Measurements from ENCODE around the gene NDUFB8.

NDUFB8 gene

GRCh38 chr10:100506596-100507356 is 22.9 kb downstream of the NDUFB8 start:
- no peak for DNase-seq

- DNase-seq, result no peak
Observed at GRCh38 chr10:100505164-100505563, 24.5 kb downstream of the NDUFB8 start.

GRCh38 chr10:100504096-100504495 is 25.6 kb downstream of the NDUFB8 start:
- DNase-seq, result no peak

GRCh38 chr10:100502926-100503494 is 26.7 kb downstream of the NDUFB8 start:
- DNase-seq, result no peak

GRCh38 chr10:100501423-100501822 is 28.2 kb downstream of the NDUFB8 start:
- DNase-seq, result no peak

- DNase-seq, result no peak
Observed at GRCh38 chr10:100498059-100498458, 31.6 kb downstream of the NDUFB8 start.

- no peak for DNase-seq
Observed at GRCh38 chr10:100496567-100496966, 33.1 kb downstream of the NDUFB8 start.

- no peak for DNase-seq
Observed at GRCh38 chr10:100490531-100490930, 39.1 kb downstream of the NDUFB8 start.

GRCh38 chr10:100489396-100489795 is 40.3 kb downstream of the NDUFB8 start:
- no peak for DNase-seq

- DNase-seq, result no peak
Observed at GRCh38 chr10:100487529-100487928, 42.1 kb downstream of the NDUFB8 start.

- no peak for DNase-seq
Observed at GRCh38 chr10:100485801-100486495, 43.7 kb downstream of the NDUFB8 start.

- DNase-seq, result no peak
Observed at GRCh38 chr10:100485366-100485765, 44.3 kb downstream of the NDUFB8 start.

- DNase-seq, result no peak
Observed at GRCh38 chr10:100483876-100484666, 45.6 kb downstream of the NDUFB8 start.

GRCh38 chr10:100482834-100483185 is 46.9 kb downstream of the NDUFB8 start:
- no peak for DNase-seq

- DNase-seq, result peak; percentile 47 to 82 (median 77)
Observed at GRCh38 chr10:100482181-100482833, 47.4 kb downstream of the NDUFB8 start.

GRCh38 chr10:100481462-100482081 is 48.1 kb downstream of the NDUFB8 start:
- DNase-seq, result peak; percentile 73 to 89 (median 78)

GRCh38 chr10:100480002-100480401 is 49.7 kb downstream of the NDUFB8 start:
- no peak for DNase-seq

GRCh38 chr10:100479037-100479436 is 50.6 kb downstream of the NDUFB8 start:
- DNase-seq, result no peak

- DNase-seq, result no peak
Observed at GRCh38 chr10:100477970-100478369, 51.7 kb downstream of the NDUFB8 start.

Data from NCI-H1417 (cell line).